ENCODE results near the gene NXN.

GRCh38 chr17:964876-965275 is 14.7 kb downstream of the NXN start:
- TF ChIP-seq CTCF (IDR thresholded peaks at IDR 0.05; ENCODE audit: low read depth, low read length, poor library complexity, severe bottlenecking) (no peak), EZH2phosphoT487 (IDR thresholded peaks at IDR 0.05; ENCODE audit: borderline replicate concordance, low read length) (no peak)
